ENCODE data around the gene ANGEL1. TPM values are rescaled to one million over a fixed set of nuclear protein-coding genes. Genes with fewer than 3 reads are reported as not detected.

ANGEL1 gene
- total and polyA plus RNA-seq, 9 of the 15 experiments (the other 6 are each of a cell fraction or from before 2014, with no cell fraction given), result 2.1 to 22.2 (median 7.3) TPM

GRCh38 chr14:76770521-76771436 is 41.9 kb downstream of the ANGEL1 start:
- ATAC-seq (no peak), DNase-seq (ENCODE audit: extremely low read depth in 1 of 4, low spot score in 3 of 4) (no peak), FAIRE-seq (no peak)
- Histone ChIP-seq H3K4me3 (no peak overlapping the region), H3K36me3 (ENCODE audit: control insufficient read depth, insufficient read depth, low read length) (no peaks in the 10 kb centered on the region), H3K27ac (ENCODE audit: extremely low read depth, low read depth, low read length) (no peak overlapping the region), H3K79me2 (ENCODE audit: control insufficient read depth, insufficient read depth, low read length) (no peaks in the 10 kb centered on the region), H2AFZ (ENCODE audit: low read depth, low read length) (no peak overlapping the region), H3K9me1 (ENCODE audit: control insufficient read depth, insufficient read depth, low read length) (peaks cover 4% of the 10 kb centered on the region), H3K9me3 (replicated peaks; ENCODE audit: control insufficient read depth, insufficient read depth, low read depth, low read length) (no peaks in the 10 kb centered on the region), H3K4me2 (ENCODE audit: insufficient read depth, low read length) (no peak overlapping the region), H3K27me3 (ENCODE audit: control insufficient read depth in 2 of 2, insufficient read depth in 2 of 2, low read length in 2 of 2) (no peaks in the 10 kb centered on the region), H4K20me1 (replicated peaks; ENCODE audit: control insufficient read depth, insufficient read depth, low read length) (no peaks in the 10 kb centered on the region), H3K9ac (ENCODE audit: insufficient read depth in 1 of 2, low read depth in 2 of 2, low read length in 2 of 2) (no peak overlapping the region), H3K4me1 (replicated peaks in 1 of 2; ENCODE audit: control insufficient read depth in 2 of 2, insufficient read depth in 2 of 2, low read length in 2 of 2) (peaks cover 36 to 48% of the 10 kb centered on the region in 2 experiments)
- no peak for TF ChIP-seq RHOXF2B (CRISPR knock-in tag; conservative IDR thresholded peaks at IDR 0.05)
- TF ChIP-seq SMAD3 (CRISPR knock-in tag; conservative IDR thresholded peaks at IDR 0.05), result no peak
- no peak for TF ChIP-seq SIN3A (IDR thresholded peaks at IDR 0.05; ENCODE audit: borderline replicate concordance in 2 of 2, control insufficient read depth in 1 of 2, low read depth in 2 of 2, low read length in 2 of 2)
- TF ChIP-seq UBTF (IDR thresholded peaks at IDR 0.05; ENCODE audit: borderline replicate concordance in 1 of 2, low read depth in 2 of 2, low read length in 2 of 2), result no peak
- no peak for TF ChIP-seq KDM4B (IDR thresholded peaks at IDR 0.05; ENCODE audit: borderline replicate concordance in 2 of 2, low read depth in 1 of 2)
- TF ChIP-seq SIN3B (IDR thresholded peaks at IDR 0.05; ENCODE audit: low read depth), result no peak
- TF ChIP-seq KHSRP (IDR thresholded peaks at IDR 0.05), result no peak
- no peak for TF ChIP-seq CHD2 (IDR thresholded peaks at IDR 0.05; ENCODE audit: low read depth, low read length)
- no peak for TF ChIP-seq ZMIZ1 (IDR thresholded peaks at IDR 0.05; ENCODE audit: low read depth in 2 of 2, low read length in 2 of 2)
- ChIA-PET CTCF (ENCODE audit: low intra/inter-chr PET ratio) (no interaction called here), POLR2A (no interaction called here)
- 33% methylated on average over 3 of the region's 10 CpGs for WGBS (ENCODE audit: insufficient coverage, low coverage, missing lambda C conversion rate)
- in situ Hi-C loops (cut with MboI) (no loop called here), intact Hi-C loops (cut with micrococcal nuclease) (no loop called here)
- no TSS peak for BruUV-seq (replicated peaks)

All from K562 (cell line).